HG03571 (cell line): Measurements from ENCODE around the gene CCDC148.
"Not testable (repeated sequence)": the region's sequence is repeated elsewhere in the genome, so short reads cannot be mapped to it uniquely, and the experiment has no call there.

Experiments used
- ATAC-seq: cut with Tn5 transposase; IDR thresholded peaks from one replicate; pipeline ENCODE4 v1.9.1; 2021; ENCODE audit not compliant: unreplicated experiment

The CCDC148 gene

GRCh38 chr2:158359846-158360245 is 96.7 kb downstream of the CCDC148 start:
- no peak for ATAC-seq

- ATAC-seq: no peak
Measured at GRCh38 chr2:158357699-158358098, 98.9 kb downstream of the CCDC148 start.

DNA sequence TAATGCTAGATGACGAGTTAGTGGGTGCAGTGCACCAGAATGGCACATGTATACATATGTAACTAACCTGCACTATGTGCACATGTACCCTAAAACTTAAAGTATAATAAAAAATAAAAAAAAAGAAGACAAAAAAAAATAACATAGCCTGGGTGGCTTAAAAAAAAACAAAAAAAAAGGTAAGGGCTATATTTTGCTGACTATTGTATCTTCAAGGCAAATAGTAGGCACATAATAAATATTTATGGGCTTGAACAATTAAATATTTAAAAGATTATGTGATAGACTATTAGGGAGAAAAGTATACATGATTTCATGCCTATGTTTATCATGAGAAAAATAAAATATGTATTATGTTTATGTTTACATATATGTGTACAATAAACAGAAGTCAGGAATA is 99.4 kb downstream of the CCDC148 start:
- ATAC-seq: no peak

- ATAC-seq: not testable (repeated sequence)
Measured at GRCh38 chr2:158351466-158351816, 105.1 kb downstream of the CCDC148 start.

- not testable (repeated sequence) for ATAC-seq
Measured at GRCh38 chr2:158350751-158351465, 105.6 kb downstream of the CCDC148 start.

GRCh38 chr2:158346032-158346431 is 110.5 kb downstream of the CCDC148 start:
- no peak for ATAC-seq

- ATAC-seq: no peak
Measured at GRCh38 chr2:158339513-158339912, 117.0 kb downstream of the CCDC148 start.

- no peak for ATAC-seq
Measured at GRCh38 chr2:158337018-158337417, 119.5 kb downstream of the CCDC148 start.

DNA sequence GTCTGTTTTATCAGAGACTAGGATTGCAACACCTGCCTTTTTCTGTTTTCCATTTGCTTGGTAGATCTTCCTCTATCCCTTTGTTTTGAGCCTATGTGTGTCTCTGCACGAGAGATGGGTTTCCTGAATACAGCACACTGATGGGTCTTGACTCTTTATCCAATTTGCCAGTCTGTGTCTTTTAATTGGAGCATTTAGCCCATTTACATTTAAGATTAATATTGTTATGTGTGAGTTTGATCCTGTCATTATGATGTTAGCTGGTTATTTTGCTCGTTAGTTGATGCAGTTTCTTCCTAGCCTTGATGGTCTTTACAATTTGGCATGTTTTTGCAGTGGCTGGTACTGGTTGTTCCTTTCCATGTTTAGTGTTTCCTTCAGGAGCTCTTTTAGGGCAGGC is 124.8 kb downstream of the CCDC148 start:
- ATAC-seq: not testable (repeated sequence)

DNA sequence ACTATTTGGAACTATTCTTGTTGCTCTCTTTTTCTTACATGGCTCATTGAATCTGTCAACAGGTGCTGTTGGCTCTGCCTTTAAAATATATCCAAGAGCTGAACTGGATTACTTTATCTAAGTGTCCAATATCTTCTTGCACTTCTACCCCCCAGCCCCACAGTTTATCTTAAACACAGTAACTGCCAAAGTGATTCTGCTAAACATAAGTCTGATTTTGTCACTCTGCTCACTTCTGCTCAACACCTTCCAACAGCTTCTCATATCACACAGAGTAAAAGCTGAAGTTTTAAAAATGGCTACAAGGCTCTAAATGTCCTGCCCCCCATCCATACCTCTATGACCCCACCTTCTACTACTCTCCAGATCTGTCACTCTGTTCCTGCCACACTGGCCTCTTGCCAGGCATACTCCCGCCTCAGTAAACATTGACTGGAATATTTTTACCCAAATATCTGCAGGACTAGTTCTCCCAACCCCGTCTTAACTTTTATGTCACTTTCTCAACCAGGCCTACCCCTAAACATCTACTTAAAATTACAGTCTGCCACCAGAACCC is 130.7 kb downstream of the CCDC148 start:
- ATAC-seq: no peak

GRCh38 chr2:158325031-158325781 is 131.3 kb downstream of the CCDC148 start:
- no peak for ATAC-seq

GRCh38 chr2:158323381-158323780 is 133.2 kb downstream of the CCDC148 start:
- ATAC-seq: no peak

- ATAC-seq: no peak
Measured at GRCh38 chr2:158321264-158321663, 135.3 kb downstream of the CCDC148 start.

DNA sequence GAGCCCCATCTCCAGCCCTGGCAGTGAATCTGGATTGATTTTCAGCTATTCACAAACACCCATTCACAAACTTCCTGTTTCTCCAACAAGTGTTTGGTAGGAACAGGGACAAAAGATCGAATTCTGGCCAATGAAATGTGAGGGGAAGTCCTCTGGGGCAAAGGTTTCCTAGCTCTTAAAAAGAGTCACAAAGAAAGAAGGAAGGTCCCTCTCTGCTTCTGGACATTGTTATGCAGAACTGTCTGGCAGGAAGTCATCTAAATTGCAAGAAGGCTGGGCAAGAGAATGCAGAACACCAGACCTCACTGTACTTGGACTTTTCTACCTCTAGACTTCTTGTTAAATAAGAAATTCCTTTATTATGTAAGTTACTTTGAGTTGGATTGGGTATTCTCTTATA is 137.3 kb downstream of the CCDC148 start:
- no peak for ATAC-seq

DNA sequence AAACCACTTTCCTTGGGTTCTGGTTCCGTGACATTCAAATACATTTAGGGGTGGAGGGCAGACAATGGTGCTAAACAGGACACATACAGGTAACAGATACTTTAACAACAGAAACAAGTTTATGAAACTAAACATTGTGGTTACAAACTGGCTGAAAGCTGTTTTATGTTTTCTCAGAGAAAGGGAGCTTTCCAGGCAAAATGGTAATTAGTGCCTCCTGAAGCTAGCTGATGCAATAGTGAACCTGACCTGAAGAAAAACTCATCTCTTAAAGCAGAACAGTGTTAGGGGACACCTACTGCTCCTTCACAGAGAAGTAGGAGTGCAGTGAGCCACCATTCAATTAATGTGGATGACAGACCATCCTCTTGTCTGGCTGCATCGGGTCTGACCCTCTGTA is 138.9 kb downstream of the CCDC148 start:
- ATAC-seq: no peak

- ATAC-seq: no peak
Measured at GRCh38 chr2:158315803-158316414, 140.6 kb downstream of the CCDC148 start.

DNA sequence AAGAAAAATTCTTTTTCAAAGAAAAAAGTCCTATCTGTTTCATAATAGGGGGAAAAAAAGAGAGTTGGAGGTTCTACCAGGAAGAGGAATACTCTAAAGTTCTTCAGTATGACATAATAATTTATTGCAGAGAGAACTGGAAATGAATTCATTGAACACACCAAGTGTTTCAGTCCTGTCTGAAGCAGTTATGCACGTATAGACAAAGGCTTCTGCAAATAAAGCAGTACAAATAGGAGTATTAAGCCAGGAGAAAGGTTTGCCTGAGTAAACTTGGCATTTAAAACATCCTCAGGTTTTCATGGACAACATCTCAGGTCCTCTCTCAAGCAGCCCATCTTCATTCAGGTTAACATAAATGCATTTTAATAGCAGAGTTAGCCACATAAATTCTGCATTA is 141.6 kb downstream of the CCDC148 start:
- no peak for ATAC-seq

GRCh38 chr2:158313734-158314133 is 142.8 kb downstream of the CCDC148 start:
- no peak for ATAC-seq

- no peak for ATAC-seq
Measured at GRCh38 chr2:158312981-158313380, 143.6 kb downstream of the CCDC148 start.

GRCh38 chr2:158310407-158310806 is 146.1 kb downstream of the CCDC148 start:
- not testable (repeated sequence) for ATAC-seq

GRCh38 chr2:158305501-158305900 is 151.1 kb downstream of the CCDC148 start:
- no peak for ATAC-seq

DNA sequence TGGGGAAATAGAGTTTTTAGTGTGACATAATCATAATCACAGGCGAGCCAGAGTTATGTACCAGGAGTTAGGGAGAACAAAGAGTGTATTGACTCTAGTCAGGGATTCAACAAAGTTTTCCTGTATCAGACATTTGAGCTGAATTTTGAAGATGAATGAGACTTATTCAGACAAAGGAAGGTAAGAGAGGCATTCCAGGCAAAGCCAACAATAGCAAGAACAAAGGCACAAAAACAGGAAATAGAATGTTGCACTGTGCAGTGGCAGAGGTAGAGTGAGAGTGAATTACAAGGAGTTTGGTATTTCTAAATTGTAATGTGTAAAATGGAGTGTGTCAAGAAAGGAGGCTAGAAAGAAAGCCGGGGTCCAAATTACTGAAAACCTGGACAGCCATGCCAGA is 156.2 kb downstream of the CCDC148 start:
- ATAC-seq: no peak
